Neuronal stem cell (in vitro differentiated cells): ENCODE data around the gene RHOBTB3.

ENCODE experiments used
- DNase-seq: peaks from one replicate; pipeline ENCODE4 v3.0.0-alpha.2; 2013; ENCODE audit warnings: low spot score
- H2AFZ ChIP-seq: one replicate; pipeline ENCODE4 v1.6.1; 2013; ENCODE audit warnings: mild to moderate bottlenecking, low read length, inconsistent platforms
- H2AK5ac ChIP-seq: 2 replicates; pipeline ENCODE4 v1.6.1; 2013; ENCODE audit warnings: low read depth, mild to moderate bottlenecking, inconsistent platforms, low read length, moderate library complexity, mixed read lengths
- H2BK120ac ChIP-seq: 2 replicates; pipeline ENCODE4 v1.6.1; 2013; ENCODE audit warnings: low read depth, mild to moderate bottlenecking, inconsistent platforms, low read length, moderate library complexity, mixed read lengths
- H2BK12ac ChIP-seq: one replicate; pipeline ENCODE4 v1.6.1; 2013; ENCODE audit warnings: low read length, inconsistent platforms
- H2BK15ac ChIP-seq: 2 replicates; pipeline ENCODE4 v1.6.1; 2013; ENCODE audit warnings: mild to moderate bottlenecking, low read length, inconsistent platforms, mixed read lengths
- H2BK5ac ChIP-seq: one replicate; pipeline ENCODE4 v1.6.1; 2013; ENCODE audit warnings: inconsistent platforms, mild to moderate bottlenecking, low read length, moderate library complexity
- H3K14ac ChIP-seq: one replicate; pipeline ENCODE4 v1.6.1; 2013; ENCODE audit warnings: low read length, inconsistent platforms
- H3K18ac ChIP-seq: 2 replicates; pipeline ENCODE4 v1.6.1; 2013; ENCODE audit warnings: low read length, inconsistent platforms
- H3K23ac ChIP-seq: 2 replicates; pipeline ENCODE4 v1.6.1; 2013; ENCODE audit warnings: low read depth, mild to moderate bottlenecking, mixed read lengths, low read length, inconsistent platforms; ENCODE audit not compliant: poor library complexity
- H3K27ac ChIP-seq: replicated peaks from 3 replicates; pipeline ENCODE4 v1.5.1; 2013; ENCODE audit warnings: low read length, inconsistent platforms
- H3K27me3 ChIP-seq, 3 experiments: 2 replicates each; pipeline ENCODE4 v1.6.1; 2013; ENCODE audit warnings: low read length in 3 of 3, mild to moderate bottlenecking in 2 of 3, inconsistent platforms in 1 of 3, low read depth in 1 of 3, mixed read lengths in 1 of 3, moderate library complexity in 1 of 3; ENCODE audit not compliant: control insufficient read depth in 3 of 3, insufficient read depth in 3 of 3
- H3K36me3 ChIP-seq, 2 donors: replicated peaks in 1 of 2; 2 replicates each; pipeline ENCODE4 v1.6.1; 2013; ENCODE audit warnings: low read length in 2 of 2; ENCODE audit not compliant: control insufficient read depth in 2 of 2, insufficient read depth in 2 of 2
- H3K4ac ChIP-seq: 2 replicates; pipeline ENCODE4 v1.6.1; 2013; ENCODE audit warnings: inconsistent platforms, mild to moderate bottlenecking, low read length, moderate library complexity
- H3K4me1 ChIP-seq, 2 donors: 1 replicate in 1 of 2; 2 replicates in 1 of 2; pipeline ENCODE4 v1.6.1; 2013; ENCODE audit warnings: low read length in 2 of 2, low read depth in 1 of 2; ENCODE audit not compliant: control insufficient read depth in 2 of 2, insufficient read depth in 1 of 2
- H3K4me2 ChIP-seq: one replicate; pipeline ENCODE4 v1.6.1; 2013; ENCODE audit warnings: mild to moderate bottlenecking, low read length, inconsistent platforms; ENCODE audit not compliant: insufficient read depth, poor library complexity, severe bottlenecking
- H3K4me3 ChIP-seq, 2 donors: 2 replicates each; pipeline ENCODE4 v1.5.1; 2013; ENCODE audit warnings: low read length in 2 of 2, mild to moderate bottlenecking in 2 of 2, inconsistent platforms in 1 of 2, moderate library complexity in 1 of 2
- H3K79me1 ChIP-seq: one replicate; pipeline ENCODE4 v1.6.1; 2013; ENCODE audit warnings: low read depth, mild to moderate bottlenecking, inconsistent platforms, low read length, moderate library complexity
- H3K9ac ChIP-seq: one replicate; pipeline ENCODE4 v1.6.1; 2013; ENCODE audit warnings: mild to moderate bottlenecking, low read depth, low read length, inconsistent platforms; ENCODE audit not compliant: poor library complexity
- H3K9me3 ChIP-seq, 2 donors: replicated peaks in 1 of 2; 2 replicates each; pipeline versions ENCODE3 to v1.6.1; 2013; ENCODE audit warnings: low read length in 2 of 2, mild to moderate bottlenecking in 2 of 2, inconsistent platforms in 1 of 2, low read depth in 1 of 2, mixed read lengths in 1 of 2, moderate library complexity in 1 of 2; ENCODE audit not compliant: control insufficient read depth in 2 of 2, insufficient read depth in 1 of 2
- H4K8ac ChIP-seq: one replicate; pipeline ENCODE4 v1.6.1; 2013; ENCODE audit warnings: low read depth, mild to moderate bottlenecking, inconsistent platforms, low read length, moderate library complexity
- H4K91ac ChIP-seq: one replicate; pipeline ENCODE4 v1.6.1; 2013; ENCODE audit warnings: low read length, low read depth, mild to moderate bottlenecking, inconsistent platforms; ENCODE audit not compliant: poor library complexity
- WGBS, 2 donors: extraction: QIAGEN DNeasy Blood & Tissue Kit; methylation state at CpG; one replicate each; pipeline ENCODE4 v1.1.7; 2013; ENCODE audit warnings: missing lambda C conversion rate in 2 of 2, mixed read lengths in 1 of 2; ENCODE audit not compliant: insufficient read length in 2 of 2, insufficient replicate concordance in 1 of 2; ENCODE audit errors: extremely low coverage in 2 of 2; 5-methylcytosine and 5-hydroxymethylcytosine counted together

Gene RHOBTB3

GRCh38 chr5:95761771-95762651, 30.9 kb downstream of the RHOBTB3 start:
- H4K8ac ChIP-seq: no peak overlapping the region
- H3K27me3 ChIP-seq: no peaks in the 10 kb centered on the region
- H2BK5ac ChIP-seq: no peak overlapping the region
- no peak overlapping the region for H2BK15ac ChIP-seq
- WGBS, 2 donors: no CpG with 5 or more reads among the region's 1 CpG
- no peaks in the 10 kb centered on the region for H3K4me1 ChIP-seq
- no peak overlapping the region for H3K4ac ChIP-seq
- H3K4me2 ChIP-seq: no peak overlapping the region
- DNase-seq: no peak
- H2BK120ac ChIP-seq: no peak overlapping the region
- no peak overlapping the region for H3K14ac ChIP-seq
- H3K18ac ChIP-seq: no peak overlapping the region
- H3K9me3 ChIP-seq: no peaks in the 10 kb centered on the region
- H4K91ac ChIP-seq: no peak overlapping the region
- no peak overlapping the region for H2BK12ac ChIP-seq
- H3K23ac ChIP-seq: no peak overlapping the region
- H3K36me3 ChIP-seq: peaks cover 0 to 98% of the 10 kb centered on the region in 2 donors
- H3K4me3 ChIP-seq: no peak overlapping the region
- no peak overlapping the region for H3K27ac ChIP-seq
- no peak overlapping the region for H2AFZ ChIP-seq
- no peaks in the 10 kb centered on the region for H3K79me1 ChIP-seq
- H3K9ac ChIP-seq: no peak overlapping the region
- no peak overlapping the region for H2AK5ac ChIP-seq

GRCh38 chr5:95762652-95763041, 31.5 kb downstream of the RHOBTB3 start:
- Histone ChIP-seq H2BK120ac (no peak overlapping the region), H3K4me3 (no peak overlapping the region), H3K9me3 (no peaks in the 10 kb centered on the region), H3K9ac (no peak overlapping the region), H3K4ac (no peak overlapping the region), H2AK5ac (no peak overlapping the region), H3K4me1 (no peaks in the 10 kb centered on the region), H2BK12ac (no peak overlapping the region), H3K27me3 (no peaks in the 10 kb centered on the region), H2AFZ (no peak overlapping the region), H2BK15ac (no peak overlapping the region), H3K14ac (no peak overlapping the region), H4K8ac (no peak overlapping the region), H3K36me3 (peaks cover 0 to 98% of the 10 kb centered on the region in 2 donors), H3K18ac (no peak overlapping the region), H3K23ac (no peak overlapping the region), H3K27ac (no peak overlapping the region), H3K79me1 (no peaks in the 10 kb centered on the region), H3K4me2 (no peak overlapping the region), H4K91ac (no peak overlapping the region), H2BK5ac (no peak overlapping the region)
- no CpG with 5 or more reads among the region's 5 CpGs for WGBS, 2 donors
- DNase-seq: no peak

GRCh38 chr5:95763941-95764340, 32.8 kb downstream of the RHOBTB3 start:
- Histone ChIP-seq H2AFZ (no peak overlapping the region), H3K23ac (no peak overlapping the region), H2BK15ac (no peak overlapping the region), H2BK12ac (no peak overlapping the region), H2BK5ac (no peak overlapping the region), H3K4me1 (no peaks in the 10 kb centered on the region), H3K27ac (no peak overlapping the region), H2BK120ac (no peak overlapping the region), H3K79me1 (no peaks in the 10 kb centered on the region), H4K8ac (no peak overlapping the region), H3K36me3 (peaks cover 0 to 98% of the 10 kb centered on the region in 2 donors), H3K18ac (no peak overlapping the region), H3K14ac (no peak overlapping the region), H3K4me3 (no peak overlapping the region), H2AK5ac (no peak overlapping the region), H3K27me3 (no peaks in the 10 kb centered on the region), H3K9me3 (no peaks in the 10 kb centered on the region), H3K4ac (no peak overlapping the region), H3K4me2 (no peak overlapping the region), H3K9ac (no peak overlapping the region), H4K91ac (no peak overlapping the region)
- no peak for DNase-seq
- WGBS, 2 donors: no CpG with 5 or more reads among the region's 6 CpGs

GRCh38 chr5:95768731-95769130, 37.6 kb downstream of the RHOBTB3 start:
- H3K4ac ChIP-seq: no peak overlapping the region
- H3K27me3 ChIP-seq: no peaks in the 10 kb centered on the region
- H2AK5ac ChIP-seq: no peak overlapping the region
- no peaks in the 10 kb centered on the region for H3K79me1 ChIP-seq
- no peak overlapping the region for H3K14ac ChIP-seq
- no peak overlapping the region for H3K23ac ChIP-seq
- no peak overlapping the region for H2BK15ac ChIP-seq
- no peak overlapping the region for H3K9ac ChIP-seq
- no peak overlapping the region for H2BK120ac ChIP-seq
- H3K18ac ChIP-seq: no peak overlapping the region
- H3K4me1 ChIP-seq: no peaks in the 10 kb centered on the region
- H3K9me3 ChIP-seq: no peaks in the 10 kb centered on the region
- no peak overlapping the region for H2BK12ac ChIP-seq
- no peak for DNase-seq
- H3K4me2 ChIP-seq: no peak overlapping the region
- WGBS, 2 donors: no CpG with 5 or more reads among the region's 9 CpGs
- H4K91ac ChIP-seq: no peak overlapping the region
- H2BK5ac ChIP-seq: no peak overlapping the region
- H3K36me3 ChIP-seq: peaks cover 0 to 99% of the 10 kb centered on the region in 2 donors
- H4K8ac ChIP-seq: no peak overlapping the region
- no peak overlapping the region for H2AFZ ChIP-seq
- no peak overlapping the region for H3K27ac ChIP-seq
- no peak overlapping the region for H3K4me3 ChIP-seq
